ENCODE data around the gene SMYD3. TPM values are rescaled to one million over a fixed set of nuclear protein-coding genes. Genes with fewer than 3 reads are reported as not detected.
"Not testable (repeated sequence)": the region's sequence is repeated elsewhere in the genome, so short reads cannot be mapped to it uniquely, and the experiment has no call there.

The SMYD3 gene
- total RNA-seq, 1 donor from 2014 or later: 27.2 TPM

DNA sequence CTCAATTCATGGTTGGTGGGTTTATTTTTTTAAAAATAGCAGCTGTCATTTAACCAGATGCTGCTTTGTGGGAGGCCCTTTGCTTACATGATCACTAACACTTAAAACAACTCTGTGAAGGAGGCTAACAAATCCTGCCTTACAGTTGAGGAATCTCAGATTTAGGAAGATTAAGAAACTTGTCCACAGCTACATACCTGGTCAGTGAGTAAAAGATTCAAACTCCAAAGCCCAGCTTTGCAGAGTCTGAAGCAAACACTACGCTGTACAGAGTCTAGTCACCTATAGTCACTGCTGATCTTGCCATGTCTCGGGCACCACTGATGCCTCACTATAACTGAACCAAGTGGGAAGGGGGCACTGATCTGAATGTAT, 535.4 kb downstream of the SMYD3 start:
- no peak overlapping the region for H3K4me3 ChIP-seq
- H3K27me3 ChIP-seq: no peaks in the 10 kb centered on the region
- no peaks in the 10 kb centered on the region for H3K36me3 ChIP-seq
- DNase-seq (no peak), ATAC-seq (no peak)
- H3K27ac ChIP-seq: no peak overlapping the region
- H3K9me3 ChIP-seq: no peaks in the 10 kb centered on the region
- no peaks in the 10 kb centered on the region for H3K4me1 ChIP-seq
- intact Hi-C loops (cut with DNase I): no loop called here
- TF ChIP-seq, protein P1, sequence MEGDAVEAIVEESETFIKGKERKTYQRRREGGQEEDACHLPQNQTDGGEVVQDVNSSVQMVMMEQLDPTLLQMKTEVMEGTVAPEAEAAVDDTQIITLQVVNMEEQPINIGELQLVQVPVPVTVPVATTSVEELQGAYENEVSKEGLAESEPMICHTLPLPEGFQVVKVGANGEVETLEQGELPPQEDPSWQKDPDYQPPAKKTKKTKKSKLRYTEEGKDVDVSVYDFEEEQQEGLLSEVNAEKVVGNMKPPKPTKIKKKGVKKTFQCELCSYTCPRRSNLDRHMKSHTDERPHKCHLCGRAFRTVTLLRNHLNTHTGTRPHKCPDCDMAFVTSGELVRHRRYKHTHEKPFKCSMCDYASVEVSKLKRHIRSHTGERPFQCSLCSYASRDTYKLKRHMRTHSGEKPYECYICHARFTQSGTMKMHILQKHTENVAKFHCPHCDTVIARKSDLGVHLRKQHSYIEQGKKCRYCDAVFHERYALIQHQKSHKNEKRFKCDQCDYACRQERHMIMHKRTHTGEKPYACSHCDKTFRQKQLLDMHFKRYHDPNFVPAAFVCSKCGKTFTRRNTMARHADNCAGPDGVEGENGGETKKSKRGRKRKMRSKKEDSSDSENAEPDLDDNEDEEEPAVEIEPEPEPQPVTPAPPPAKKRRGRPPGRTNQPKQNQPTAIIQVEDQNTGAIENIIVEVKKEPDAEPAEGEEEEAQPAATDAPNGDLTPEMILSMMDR (IDR thresholded peaks at IDR 0.05): no peak

DNA sequence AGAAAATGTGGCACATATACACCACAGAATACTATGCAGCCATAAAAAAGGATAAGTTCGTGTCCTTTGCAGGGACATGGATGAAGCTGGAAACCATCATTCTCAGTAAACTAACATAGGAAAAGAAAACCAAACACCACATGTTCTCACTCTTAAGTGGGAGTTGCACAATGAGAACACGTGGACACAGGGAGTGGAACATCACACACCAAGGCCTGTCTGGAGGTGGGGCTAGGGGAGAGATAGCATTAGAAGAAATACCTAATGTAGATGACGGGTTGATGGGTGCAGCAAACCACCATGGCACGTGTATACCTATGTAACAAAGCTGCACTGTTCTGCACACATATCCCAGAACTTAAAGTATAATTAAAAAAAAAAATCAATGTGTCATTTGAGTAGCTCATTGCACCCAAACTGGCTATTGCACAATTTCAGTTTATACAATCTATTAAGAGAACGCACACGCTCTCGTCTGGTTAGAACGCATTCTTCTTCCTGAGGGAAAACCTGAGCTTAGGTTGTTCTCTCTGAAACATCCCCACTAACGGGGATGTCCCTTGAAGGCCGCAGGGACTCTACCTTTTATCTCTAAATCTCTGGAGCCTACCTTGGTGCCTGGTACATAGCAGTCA, 535.9 kb downstream of the SMYD3 start:
- intact Hi-C loops (cut with DNase I); H3K9me3 ChIP-seq; H3K36me3 ChIP-seq; H3K4me3 ChIP-seq; H3K27ac ChIP-seq; DNase-seq; H3K27me3 ChIP-seq; ATAC-seq; H3K4me1 ChIP-seq: not testable (repeated sequence)

DNA sequence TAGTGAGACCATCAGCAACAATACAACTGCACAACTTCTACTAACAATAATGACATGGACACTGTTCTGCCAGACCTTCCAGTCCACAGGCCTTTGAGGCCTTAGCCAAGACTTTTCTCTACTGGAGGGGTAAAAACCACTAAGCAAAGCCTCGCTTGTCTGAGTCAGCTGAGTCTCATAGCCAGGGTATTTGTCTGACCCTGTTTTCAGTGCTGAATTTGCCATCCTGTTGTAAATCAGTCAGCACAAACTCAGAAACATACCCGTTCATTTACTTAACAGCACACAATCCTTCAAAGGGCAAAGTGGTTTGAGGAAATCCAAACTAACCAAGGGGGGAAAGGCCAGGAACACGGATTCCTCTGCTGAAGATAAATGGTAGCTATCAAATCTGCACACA, 537.8 kb downstream of the SMYD3 start:
- intact Hi-C loops (cut with DNase I): no loop called here
- Histone ChIP-seq H3K27me3 (no peaks in the 10 kb centered on the region), H3K9me3 (no peaks in the 10 kb centered on the region), H3K36me3 (no peaks in the 10 kb centered on the region), H3K4me1 (no peaks in the 10 kb centered on the region), H3K4me3 (no peak overlapping the region), H3K27ac (peak overlapping the region; percentile 42)
- TF ChIP-seq, protein P1 (IDR thresholded peaks at IDR 0.05): no peak
- ATAC-seq (peak; percentile 54), DNase-seq (no peak)

DNA sequence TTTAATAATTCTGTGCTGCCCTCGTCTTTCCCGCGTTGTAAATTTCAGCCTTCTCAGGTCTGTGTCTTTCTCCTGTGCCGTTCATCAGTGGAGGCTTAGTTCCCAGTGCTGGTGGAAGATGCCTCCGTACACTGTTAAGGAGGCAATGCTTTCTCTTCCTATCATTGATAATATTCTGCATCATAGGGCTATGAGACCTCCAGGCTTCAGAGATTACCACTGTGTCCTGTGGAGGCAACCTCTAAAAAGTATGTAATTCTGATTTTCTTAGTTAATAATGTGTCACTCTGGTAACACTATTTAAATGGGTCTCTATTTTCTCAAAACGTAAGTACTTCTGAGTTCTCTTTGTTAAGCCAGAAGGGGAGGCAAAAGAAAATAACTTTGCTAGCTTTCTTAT, 538.3 kb downstream of the SMYD3 start:
- H3K27me3 ChIP-seq: no peaks in the 10 kb centered on the region
- no peak overlapping the region for H3K4me3 ChIP-seq
- TF ChIP-seq, protein P1 (IDR thresholded peaks at IDR 0.05): no peak
- intact Hi-C loops (cut with DNase I): no loop called here
- no peaks in the 10 kb centered on the region for H3K36me3 ChIP-seq
- no peak for ATAC-seq
- H3K9me3 ChIP-seq: no peaks in the 10 kb centered on the region
- no peak for DNase-seq
- peak overlapping the region; percentile 42 for H3K27ac ChIP-seq
- no peaks in the 10 kb centered on the region for H3K4me1 ChIP-seq

DNA sequence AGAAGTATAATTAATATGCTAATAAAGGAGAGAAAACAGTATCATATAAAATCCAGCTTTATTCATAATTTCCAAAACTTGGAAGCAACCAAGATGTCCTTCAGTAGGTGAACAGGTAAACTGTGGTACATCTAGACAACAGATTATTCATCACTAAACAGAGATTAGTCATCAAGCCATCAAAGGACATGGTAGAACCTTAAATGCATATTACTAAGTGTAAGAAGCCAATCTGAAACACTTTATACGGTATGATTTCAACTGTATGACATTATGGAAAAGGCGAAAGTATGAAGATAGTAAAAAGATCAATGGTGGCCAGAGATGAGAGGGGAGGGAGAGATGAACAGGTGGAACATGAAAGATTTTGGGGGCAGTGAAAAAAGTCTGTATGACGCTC, 541.7 kb downstream of the SMYD3 start:
- H3K4me1 ChIP-seq: no peaks in the 10 kb centered on the region
- intact Hi-C loops (cut with DNase I): no loop called here
- ATAC-seq (no peak), DNase-seq (no peak)
- H3K27ac ChIP-seq: no peak overlapping the region
- no peaks in the 10 kb centered on the region for H3K9me3 ChIP-seq
- H3K36me3 ChIP-seq: no peaks in the 10 kb centered on the region
- no peak overlapping the region for H3K4me3 ChIP-seq
- TF ChIP-seq, protein P1 (IDR thresholded peaks at IDR 0.05): no peak
- H3K27me3 ChIP-seq: no peaks in the 10 kb centered on the region

DNA sequence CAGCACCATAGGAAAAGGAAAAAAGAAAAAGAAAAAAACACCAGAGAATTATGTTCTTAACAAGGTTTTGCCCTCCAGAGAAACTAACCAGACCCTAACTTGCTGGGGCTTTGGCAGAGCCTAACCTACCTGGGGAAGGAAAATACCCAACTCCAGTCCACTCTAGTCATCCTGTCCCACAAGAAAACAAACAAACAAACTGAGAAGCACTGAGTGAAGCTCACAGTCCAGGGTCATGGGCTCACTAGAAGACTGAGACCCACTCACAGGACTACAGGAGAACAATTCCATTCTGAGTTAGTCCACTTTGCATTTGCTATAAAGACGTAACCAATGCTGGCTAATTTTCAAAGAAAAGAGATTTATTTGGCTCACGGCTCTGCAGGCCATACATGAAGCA, 543.4 kb downstream of the SMYD3 start:
- Histone ChIP-seq H3K4me3 (no peak overlapping the region), H3K27me3 (no peaks in the 10 kb centered on the region), H3K36me3 (no peaks in the 10 kb centered on the region), H3K4me1 (no peaks in the 10 kb centered on the region), H3K27ac (no peak overlapping the region), H3K9me3 (no peaks in the 10 kb centered on the region)
- TF ChIP-seq, protein P1 (IDR thresholded peaks at IDR 0.05): no peak
- intact Hi-C loops (cut with DNase I): no loop called here
- DNase-seq (no peak), ATAC-seq (no peak)
